WTC11 (cell line): ENCODE data around the gene GJE1. TPM values are rescaled to one million over a fixed set of nuclear protein-coding genes. Genes with fewer than 3 reads are reported as not detected.

Experiments used
- ATAC-seq: fragments of 200-7000 bp; cut with Tn5 transposase; 2 replicates; pipeline ENCODE4 v1.10.0; 2021; ENCODE audit warnings: mild to moderate bottlenecking, moderate library complexity
- CTCF ChIA-PET: fragments of 300-600 bp; sonication (Branson Sonifier 250); formaldehyde crosslinking; loops from one replicate; lab custom pipeline; 2021; ENCODE audit warnings: antibody characterized with exemption; lab: Charles Lee
- POLR2A ChIA-PET: fragments of 350-600 bp; sonication (Branson Sonifier 250); formaldehyde crosslinking; loops from one replicate; lab custom pipeline; 2021; ENCODE audit warnings: antibody characterized with exemption; lab: Charles Lee
- DNase-seq: peaks from one replicate; pipeline ENCODE4 v3.0.0; 2021; ENCODE audit warnings: low spot score
- H3K27ac Mint-ChIP-seq: 2 replicates; pipeline ENCODE4 v1.8.0; 2021; ENCODE audit warnings: mixed read lengths
- H3K27me3 Mint-ChIP-seq: 2 replicates; pipeline ENCODE4 v1.8.0; 2021; ENCODE audit warnings: low read depth, mild to moderate bottlenecking, moderate library complexity, mixed read lengths
- H3K36me3 Mint-ChIP-seq: 2 replicates; pipeline ENCODE4 v1.8.0; 2021; ENCODE audit warnings: mixed read lengths
- H3K4me1 Mint-ChIP-seq: 2 replicates; pipeline ENCODE4 v1.8.0; 2022; ENCODE audit warnings: mixed read lengths
- H3K4me3 Mint-ChIP-seq: 2 replicates; pipeline ENCODE4 v1.8.0; 2021; ENCODE audit warnings: mild to moderate bottlenecking, moderate library complexity, mixed read lengths
- H3K9me3 Mint-ChIP-seq: 2 replicates; pipeline ENCODE4 v1.8.0; 2021; ENCODE audit warnings: mixed read lengths
- CREB1 ChIP-seq: sonication (generic); formaldehyde crosslinking; IDR thresholded peaks from 2 replicates; pipeline ENCODE4 v1.8.0; 2023; ENCODE audit warnings: mild to moderate bottlenecking, missing genetic modification reagents
- CREM ChIP-seq: sonication (generic); formaldehyde crosslinking; IDR thresholded peaks from 2 replicates; pipeline ENCODE4 v1.8.1; 2022; ENCODE audit warnings: mild to moderate bottlenecking, missing genetic modification reagents, moderate library complexity
- GRHL2 ChIP-seq: fragments of 250-450 bp; sonication (Bioruptor Pico); IDR thresholded peaks from 2 replicates; pipeline ENCODE4 v1.8.0; 2022; ENCODE audit warnings: mild to moderate bottlenecking, moderate library complexity; ENCODE audit not compliant: insufficient replicate concordance, severe bottlenecking
- IRF2 ChIP-seq: sonication (generic); formaldehyde crosslinking; IDR thresholded peaks from 2 replicates; pipeline ENCODE4 v1.8.0; 2022; ENCODE audit warnings: low read depth, missing genetic modification reagents, borderline replicate concordance
- KAT7 ChIP-seq: sonication (generic); formaldehyde crosslinking; IDR thresholded peaks from 2 replicates; pipeline ENCODE4 v1.8.1; 2023; ENCODE audit warnings: missing genetic modification reagents, mild to moderate bottlenecking, borderline replicate concordance
- MXD4 ChIP-seq: fragments of 250-450 bp; sonication (Bioruptor Pico); IDR thresholded peaks from 2 replicates; pipeline ENCODE4 v1.8.0; 2021; ENCODE audit warnings: mild to moderate bottlenecking, moderate library complexity, borderline replicate concordance
- NR1H2 ChIP-seq: sonication (generic); formaldehyde crosslinking; IDR thresholded peaks from 2 replicates; pipeline ENCODE4 v1.9.0; 2021; ENCODE audit warnings: mild to moderate bottlenecking, moderate library complexity, missing genetic modification reagents
- NR3C1 ChIP-seq: sonication (generic); formaldehyde crosslinking; conservative IDR thresholded peaks from 2 replicates; pipeline ENCODE4 v1.8.1; 2023; ENCODE audit warnings: low read depth, mild to moderate bottlenecking, missing genetic modification reagents
- PRRX2 ChIP-seq: fragments of 250-450 bp; sonication (Bioruptor Pico); IDR thresholded peaks from 2 replicates; pipeline ENCODE4 v1.8.0; 2021; ENCODE audit warnings: mild to moderate bottlenecking
- SMAD4 ChIP-seq: sonication (generic); formaldehyde crosslinking; IDR thresholded peaks from 2 replicates; pipeline ENCODE4 v1.8.0; 2022; ENCODE audit warnings: mild to moderate bottlenecking, missing genetic modification reagents
- SP1 ChIP-seq: sonication (generic); formaldehyde crosslinking; conservative IDR thresholded peaks from 2 replicates; pipeline ENCODE4 v1.8.1; 2022; ENCODE audit warnings: missing genetic modification reagents
- TEAD4 ChIP-seq: sonication (generic); formaldehyde crosslinking; IDR thresholded peaks from 2 replicates; pipeline ENCODE4 v1.8.0; 2022; ENCODE audit warnings: mild to moderate bottlenecking, missing genetic modification reagents
- ZNF121 ChIP-seq: sonication (generic); formaldehyde crosslinking; IDR thresholded peaks from 2 replicates; pipeline ENCODE4 v1.8.0; 2023; ENCODE audit warnings: missing genetic modification reagents
- ZNF219 ChIP-seq: sonication (generic); formaldehyde crosslinking; IDR thresholded peaks from 2 replicates; pipeline ENCODE4 v1.8.0; 2023; ENCODE audit warnings: missing genetic modification reagents, mild to moderate bottlenecking, borderline replicate concordance
- ZNF263 ChIP-seq: sonication (generic); formaldehyde crosslinking; IDR thresholded peaks from 2 replicates; pipeline ENCODE4 v1.8.1; 2022; ENCODE audit warnings: low read depth, mild to moderate bottlenecking, moderate library complexity, missing genetic modification reagents
- ZNF396 ChIP-seq: fragments of 250-450 bp; sonication (Bioruptor Pico); IDR thresholded peaks from 2 replicates; pipeline ENCODE4 v1.8.0; 2021; ENCODE audit warnings: mild to moderate bottlenecking, moderate library complexity, borderline replicate concordance
- ZNF423 ChIP-seq: fragments of 250-450 bp; sonication (Bioruptor Pico); IDR thresholded peaks from 2 replicates; pipeline ENCODE4 v2.1.2; 2022; ENCODE audit warnings: mild to moderate bottlenecking, moderate library complexity
- total RNA-seq: library from RNA; stranded (reverse); gene quantifications from 3 replicates; pipeline ENCODE4 v1.2.3, GENCODE V29; 2021
- TF ChIP-seq, protein P1 (sequence below): fragments of 200-600 bp; IDR thresholded peaks from 2 replicates; pipeline ENCODE4 v1.8.0; 2022; ENCODE audit warnings: antibody characterized with exemption
- TF ChIP-seq, protein P2 (sequence below): sonication (generic); formaldehyde crosslinking; IDR thresholded peaks from 2 replicates; pipeline ENCODE4 v1.8.0; 2022; ENCODE audit warnings: mild to moderate bottlenecking, missing genetic modification reagents
- TF ChIP-seq, protein P3 (sequence below): sonication (generic); formaldehyde crosslinking; IDR thresholded peaks from 2 replicates; pipeline ENCODE4 v1.8.1; 2022; ENCODE audit warnings: missing genetic modification reagents, borderline replicate concordance
- TF ChIP-seq, protein P4 (sequence below): fragments of 250-450 bp; sonication (Bioruptor Pico); IDR thresholded peaks from 2 replicates; pipeline ENCODE4 v1.8.0; 2021; ENCODE audit warnings: mild to moderate bottlenecking
- TF ChIP-seq, protein P5 (sequence below): sonication (generic); formaldehyde crosslinking; IDR thresholded peaks from 2 replicates; pipeline ENCODE4 v1.8.1; 2023; ENCODE audit warnings: mild to moderate bottlenecking, moderate library complexity, missing genetic modification reagents
- TF ChIP-seq, protein P6 (sequence below): sonication (generic); formaldehyde crosslinking; IDR thresholded peaks from 2 replicates; pipeline ENCODE4 v1.8.0; 2022; ENCODE audit warnings: missing genetic modification reagents

Gene GJE1
- total RNA-seq, 1 experiment from 2014 or later = not detected

DNA sequence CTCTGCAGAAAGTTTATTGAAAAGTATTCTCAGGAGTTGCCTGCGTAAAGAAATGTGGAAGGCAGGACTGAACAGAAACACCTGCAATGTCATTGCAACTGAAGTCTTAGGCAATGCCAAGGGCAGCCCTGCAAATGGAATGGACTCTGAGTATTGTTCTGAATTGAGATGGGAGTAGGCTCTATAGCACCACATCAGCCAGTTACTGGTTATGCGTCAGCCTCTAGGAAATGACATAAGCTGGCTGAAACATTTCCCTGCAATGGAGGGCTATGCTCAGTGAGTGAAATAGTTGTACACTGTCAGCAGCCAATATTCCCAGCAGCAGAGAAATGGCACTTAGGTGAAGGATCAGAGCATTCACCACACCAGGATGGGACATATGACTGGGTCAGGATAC lies 13.8 kb upstream of the GJE1 start:
- no peak for TF ChIP-seq ZNF121 (CRISPR knock-in tag)
- no peak for TF ChIP-seq NR1H2 (CRISPR knock-in tag)
- TF ChIP-seq, protein P1, sequence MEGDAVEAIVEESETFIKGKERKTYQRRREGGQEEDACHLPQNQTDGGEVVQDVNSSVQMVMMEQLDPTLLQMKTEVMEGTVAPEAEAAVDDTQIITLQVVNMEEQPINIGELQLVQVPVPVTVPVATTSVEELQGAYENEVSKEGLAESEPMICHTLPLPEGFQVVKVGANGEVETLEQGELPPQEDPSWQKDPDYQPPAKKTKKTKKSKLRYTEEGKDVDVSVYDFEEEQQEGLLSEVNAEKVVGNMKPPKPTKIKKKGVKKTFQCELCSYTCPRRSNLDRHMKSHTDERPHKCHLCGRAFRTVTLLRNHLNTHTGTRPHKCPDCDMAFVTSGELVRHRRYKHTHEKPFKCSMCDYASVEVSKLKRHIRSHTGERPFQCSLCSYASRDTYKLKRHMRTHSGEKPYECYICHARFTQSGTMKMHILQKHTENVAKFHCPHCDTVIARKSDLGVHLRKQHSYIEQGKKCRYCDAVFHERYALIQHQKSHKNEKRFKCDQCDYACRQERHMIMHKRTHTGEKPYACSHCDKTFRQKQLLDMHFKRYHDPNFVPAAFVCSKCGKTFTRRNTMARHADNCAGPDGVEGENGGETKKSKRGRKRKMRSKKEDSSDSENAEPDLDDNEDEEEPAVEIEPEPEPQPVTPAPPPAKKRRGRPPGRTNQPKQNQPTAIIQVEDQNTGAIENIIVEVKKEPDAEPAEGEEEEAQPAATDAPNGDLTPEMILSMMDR = no peak
- TF ChIP-seq, protein P2, sequence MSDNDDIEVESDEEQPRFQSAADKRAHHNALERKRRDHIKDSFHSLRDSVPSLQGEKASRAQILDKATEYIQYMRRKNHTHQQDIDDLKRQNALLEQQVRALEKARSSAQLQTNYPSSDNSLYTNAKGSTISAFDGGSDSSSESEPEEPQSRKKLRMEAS (CRISPR knock-in tag) = no peak
- TF ChIP-seq KAT7 (CRISPR knock-in tag) = no peak
- TF ChIP-seq TEAD4 (CRISPR knock-in tag) = no peak
- TF ChIP-seq ZNF423 (CRISPR knock-in tag) = no peak
- no peak for TF ChIP-seq SP1 (CRISPR knock-in tag)
- TF ChIP-seq SMAD4 (CRISPR knock-in tag) = no peak
- no peak for TF ChIP-seq GRHL2 (CRISPR knock-in tag)
- CTCF ChIA-PET = interaction anchor here (0.7 kb wide), 1 partner anchor 130 kb away, joined by 3 read pairs; no protein-coding TSS in a partner anchor

DNA sequence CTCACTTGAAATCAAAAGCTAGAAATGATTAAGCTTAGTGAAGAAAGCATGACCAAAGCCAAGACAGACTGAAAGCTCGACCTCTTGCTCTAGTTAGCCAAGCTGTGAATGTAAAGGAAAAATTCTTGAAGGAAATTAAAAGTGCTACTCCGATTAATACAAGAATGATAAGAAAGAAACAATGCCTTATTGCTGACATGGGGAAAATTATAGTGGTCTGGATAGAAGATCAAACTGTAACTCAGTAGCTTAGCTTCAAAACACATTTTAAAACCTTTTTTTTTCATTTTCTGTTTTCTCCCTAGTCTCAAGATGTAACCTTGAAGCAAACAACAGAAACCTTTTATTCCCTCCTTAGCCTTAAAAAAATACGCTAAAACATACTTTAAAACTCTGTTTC lies 11.4 kb upstream of the GJE1 start:
- DNase-seq = no peak
- no peak overlapping the region for H3K4me3 Mint-ChIP-seq

More for the DNA sequence above, 13.8 kb upstream of the GJE1 start:
- no peaks in the 10 kb centered on the region for H3K9me3 Mint-ChIP-seq
- H3K4me1 Mint-ChIP-seq = 0 out of 2 replicates have a peak, but pooled peaks cover 5% of the 10 kb centered on the region
- ATAC-seq (peak; percentile 41), DNase-seq (no peak)
- POLR2A ChIA-PET = no interaction called here
- H3K27ac Mint-ChIP-seq = no peak overlapping the region
- no peak overlapping the region for H3K4me3 Mint-ChIP-seq
- no peaks in the 10 kb centered on the region for H3K27me3 Mint-ChIP-seq
- no peaks in the 10 kb centered on the region for H3K36me3 Mint-ChIP-seq

More for the DNA sequence above, 11.4 kb upstream of the GJE1 start:
- Mint-ChIP-seq H3K27me3 (no peaks in the 10 kb centered on the region), H3K4me1 (no peaks in the 10 kb centered on the region), H3K9me3 (no peaks in the 10 kb centered on the region)
- POLR2A ChIA-PET = no interaction called here
- no peak for ATAC-seq
- no peak for TF ChIP-seq ZNF396
- no peak for TF ChIP-seq ZNF423 (CRISPR knock-in tag)
- no peak for TF ChIP-seq MXD4
- TF ChIP-seq IRF2 (CRISPR knock-in tag) = no peak
- TF ChIP-seq, protein P1 = no peak
- no peak for TF ChIP-seq CREM
- TF ChIP-seq, protein P3, sequence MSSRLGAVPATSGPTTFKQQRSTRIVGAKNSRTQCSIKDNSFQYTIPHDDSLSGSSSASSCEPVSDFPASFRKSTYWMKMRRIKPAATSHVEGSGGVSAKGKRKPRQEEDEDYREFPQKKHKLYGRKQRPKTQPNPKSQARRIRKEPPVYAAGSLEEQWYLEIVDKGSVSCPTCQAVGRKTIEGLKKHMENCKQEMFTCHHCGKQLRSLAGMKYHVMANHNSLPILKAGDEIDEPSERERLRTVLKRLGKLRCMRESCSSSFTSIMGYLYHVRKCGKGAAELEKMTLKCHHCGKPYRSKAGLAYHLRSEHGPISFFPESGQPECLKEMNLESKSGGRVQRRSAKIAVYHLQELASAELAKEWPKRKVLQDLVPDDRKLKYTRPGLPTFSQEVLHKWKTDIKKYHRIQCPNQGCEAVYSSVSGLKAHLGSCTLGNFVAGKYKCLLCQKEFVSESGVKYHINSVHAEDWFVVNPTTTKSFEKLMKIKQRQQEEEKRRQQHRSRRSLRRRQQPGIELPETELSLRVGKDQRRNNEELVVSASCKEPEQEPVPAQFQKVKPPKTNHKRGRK = no peak
- TF ChIP-seq, protein P4, sequence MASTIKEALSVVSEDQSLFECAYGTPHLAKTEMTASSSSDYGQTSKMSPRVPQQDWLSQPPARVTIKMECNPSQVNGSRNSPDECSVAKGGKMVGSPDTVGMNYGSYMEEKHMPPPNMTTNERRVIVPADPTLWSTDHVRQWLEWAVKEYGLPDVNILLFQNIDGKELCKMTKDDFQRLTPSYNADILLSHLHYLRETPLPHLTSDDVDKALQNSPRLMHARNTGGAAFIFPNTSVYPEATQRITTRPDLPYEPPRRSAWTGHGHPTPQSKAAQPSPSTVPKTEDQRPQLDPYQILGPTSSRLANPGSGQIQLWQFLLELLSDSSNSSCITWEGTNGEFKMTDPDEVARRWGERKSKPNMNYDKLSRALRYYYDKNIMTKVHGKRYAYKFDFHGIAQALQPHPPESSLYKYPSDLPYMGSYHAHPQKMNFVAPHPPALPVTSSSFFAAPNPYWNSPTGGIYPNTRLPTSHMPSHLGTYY (CRISPR knock-in tag) = no peak
- TF ChIP-seq ZNF219 (CRISPR knock-in tag) = no peak
- TF ChIP-seq NR3C1 (CRISPR knock-in tag) = no peak
- TF ChIP-seq, protein P5, sequence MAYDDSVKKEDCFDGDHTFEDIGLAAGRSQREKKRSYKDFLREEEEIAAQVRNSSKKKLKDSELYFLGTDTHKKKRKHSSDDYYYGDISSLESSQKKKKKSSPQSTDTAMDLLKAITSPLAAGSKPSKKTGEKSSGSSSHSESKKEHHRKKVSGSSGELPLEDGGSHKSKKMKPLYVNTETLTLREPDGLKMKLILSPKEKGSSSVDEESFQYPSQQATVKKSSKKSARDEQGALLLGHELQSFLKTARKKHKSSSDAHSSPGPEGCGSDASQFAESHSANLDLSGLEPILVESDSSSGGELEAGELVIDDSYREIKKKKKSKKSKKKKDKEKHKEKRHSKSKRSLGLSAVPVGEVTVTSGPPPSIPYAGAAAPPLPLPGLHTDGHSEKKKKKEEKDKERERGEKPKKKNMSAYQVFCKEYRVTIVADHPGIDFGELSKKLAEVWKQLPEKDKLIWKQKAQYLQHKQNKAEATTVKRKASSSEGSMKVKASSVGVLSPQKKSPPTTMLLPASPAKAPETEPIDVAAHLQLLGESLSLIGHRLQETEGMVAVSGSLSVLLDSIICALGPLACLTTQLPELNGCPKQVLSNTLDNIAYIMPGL (CRISPR knock-in tag) = no peak
- no peak for TF ChIP-seq CREB1 (CRISPR knock-in tag)
- no peak for TF ChIP-seq ZNF121 (CRISPR knock-in tag)
- no peak for TF ChIP-seq PRRX2 (CRISPR knock-in tag)
- TF ChIP-seq ZNF263 (CRISPR knock-in tag) = no peak
- TF ChIP-seq SMAD4 (CRISPR knock-in tag) = no peak
- TF ChIP-seq, protein P6, sequence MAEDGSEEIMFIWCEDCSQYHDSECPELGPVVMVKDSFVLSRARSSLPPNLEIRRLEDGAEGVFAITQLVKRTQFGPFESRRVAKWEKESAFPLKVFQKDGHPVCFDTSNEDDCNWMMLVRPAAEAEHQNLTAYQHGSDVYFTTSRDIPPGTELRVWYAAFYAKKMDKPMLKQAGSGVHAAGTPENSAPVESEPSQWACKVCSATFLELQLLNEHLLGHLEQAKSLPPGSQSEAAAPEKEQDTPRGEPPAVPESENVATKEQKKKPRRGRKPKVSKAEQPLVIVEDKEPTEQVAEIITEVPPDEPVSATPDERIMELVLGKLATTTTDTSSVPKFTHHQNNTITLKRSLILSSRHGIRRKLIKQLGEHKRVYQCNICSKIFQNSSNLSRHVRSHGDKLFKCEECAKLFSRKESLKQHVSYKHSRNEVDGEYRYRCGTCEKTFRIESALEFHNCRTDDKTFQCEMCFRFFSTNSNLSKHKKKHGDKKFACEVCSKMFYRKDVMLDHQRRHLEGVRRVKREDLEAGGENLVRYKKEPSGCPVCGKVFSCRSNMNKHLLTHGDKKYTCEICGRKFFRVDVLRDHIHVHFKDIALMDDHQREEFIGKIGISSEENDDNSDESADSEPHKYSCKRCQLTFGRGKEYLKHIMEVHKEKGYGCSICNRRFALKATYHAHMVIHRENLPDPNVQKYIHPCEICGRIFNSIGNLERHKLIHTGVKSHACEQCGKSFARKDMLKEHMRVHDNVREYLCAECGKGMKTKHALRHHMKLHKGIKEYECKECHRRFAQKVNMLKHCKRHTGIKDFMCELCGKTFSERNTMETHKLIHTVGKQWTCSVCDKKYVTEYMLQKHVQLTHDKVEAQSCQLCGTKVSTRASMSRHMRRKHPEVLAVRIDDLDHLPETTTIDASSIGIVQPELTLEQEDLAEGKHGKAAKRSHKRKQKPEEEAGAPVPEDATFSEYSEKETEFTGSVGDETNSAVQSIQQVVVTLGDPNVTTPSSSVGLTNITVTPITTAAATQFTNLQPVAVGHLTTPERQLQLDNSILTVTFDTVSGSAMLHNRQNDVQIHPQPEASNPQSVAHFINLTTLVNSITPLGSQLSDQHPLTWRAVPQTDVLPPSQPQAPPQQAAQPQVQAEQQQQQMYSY = no peak
- TF ChIP-seq, all 79 proteins: peak for 0
- no peak overlapping the region for H3K27ac Mint-ChIP-seq
- CTCF ChIA-PET = interaction anchor here (0.9 to 1.7 kb wide), 2 partner anchors 86 to 132 kb away, joined by 3 read pairs; no protein-coding TSS in a partner anchor
- no peaks in the 10 kb centered on the region for H3K36me3 Mint-ChIP-seq
